ENCODE measurements around the gene GGT5. TPM values are rescaled to one million over a fixed set of nuclear protein-coding genes. Genes with fewer than 3 reads are reported as not detected.
"Not testable (repeated sequence)": the region's sequence is repeated elsewhere in the genome, so short reads cannot be mapped to it uniquely, and the experiment has no call there.

The GGT5 gene
- total and polyA plus RNA-seq, 2 of the 13 experiments (the other 11 are each of a cell fraction or from before 2014, with no cell fraction given): 0.69 to 3.1 TPM

GRCh38 chr22:24259459-24259858, 14.6 kb upstream of the GGT5 start (continued):
- TF ChIP-seq RAD21 (CRISPR knock-in tag; IDR thresholded peaks at IDR 0.05): peak; percentile 83
- peak; percentile 76 for TF ChIP-seq STAG1 (CRISPR knock-in tag; IDR thresholded peaks at IDR 0.05)
- TF ChIP-seq SMC3 (IDR thresholded peaks at IDR 0.05; ENCODE audit: low read length): peak; percentile 38
- TF ChIP-seq ZNF687 (CRISPR knock-in tag; IDR thresholded peaks at IDR 0.05): peak; percentile 18; the same call in 1 of the 2 replicates

GRCh38 chr22:24256736-24257135, 11.9 kb upstream of the GGT5 start:
- H3K4me2 ChIP-seq (ENCODE audit: low read depth, low read length); H3K4me3 ChIP-seq (replicated peaks in 1 of 3; ENCODE audit: insufficient read depth in 1 of 3, low read depth in 2 of 3, low read length in 3 of 3); CTCF ChIA-PET (ENCODE audit: low intra/inter-chr PET ratio, low total read pairs); H2AFZ ChIP-seq (ENCODE audit: low read length); H3K27ac ChIP-seq (ENCODE audit: extremely low read length, insufficient read depth, low read length); H3K9ac ChIP-seq (ENCODE audit: insufficient read depth, low read depth, low read length); DNase-seq (ENCODE audit: low spot score); H3K9me3 ChIP-seq (ENCODE audit: low read length); ATAC-seq; H3K79me2 ChIP-seq (ENCODE audit: insufficient read depth, low read length); intact Hi-C loops (cut with micrococcal nuclease; ENCODE audit: unreplicated experiment); in situ Hi-C loops (cut with HindIII; ENCODE audit: extremely low pct_ligation_motif_present, low pct_unique_long_range_greater_than_20kb); FAIRE-seq; H3K36me3 ChIP-seq (replicated peaks in 1 of 2; ENCODE audit: control insufficient read depth in 1 of 2, insufficient read depth in 2 of 2, low read length in 2 of 2); H3K4me1 ChIP-seq (ENCODE audit: insufficient read depth, low read length); H3K27me3 ChIP-seq (ENCODE audit: control insufficient read depth in 1 of 2, insufficient read depth in 2 of 2, low read length in 2 of 2); POLR2A ChIA-PET; BruUV-seq (replicated peaks); H4K20me1 ChIP-seq (ENCODE audit: insufficient read depth, low read length): not testable (repeated sequence)
- no CpG with 5 or more reads among the region's 7 CpGs for WGBS (ENCODE audit: low lambda C conversion rate)

DNA sequence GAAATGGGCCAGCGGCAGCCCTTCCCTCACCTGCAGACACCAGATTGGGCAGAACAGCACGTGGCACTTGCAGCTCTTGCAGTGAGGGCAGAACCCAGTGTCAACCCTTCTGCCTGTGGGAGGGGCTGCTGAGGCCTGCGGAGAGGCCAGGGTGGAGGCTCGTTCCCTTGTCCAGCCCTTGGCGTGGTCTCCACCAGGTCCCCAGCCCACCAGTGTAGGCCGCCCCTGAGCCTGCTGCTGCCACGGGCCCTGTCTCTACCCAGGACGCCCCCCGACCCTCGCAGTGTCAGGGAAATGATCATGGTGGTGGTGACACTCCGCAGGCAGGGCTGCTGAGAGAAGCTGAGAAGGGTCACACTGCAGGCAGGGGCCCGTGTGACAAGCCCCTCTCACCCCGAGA, 11.3 kb upstream of the GGT5 start:
- CTCF ChIA-PET (ENCODE audit: low intra/inter-chr PET ratio, low total read pairs); intact Hi-C loops (cut with micrococcal nuclease; ENCODE audit: unreplicated experiment); H3K27ac ChIP-seq (ENCODE audit: extremely low read length, insufficient read depth, low read length): not testable (repeated sequence)

GRCh38 chr22:24253126-24253525, 8.2 kb upstream of the GGT5 start:
- H3K4me2 ChIP-seq (ENCODE audit: low read depth, low read length); ATAC-seq; in situ Hi-C loops (cut with HindIII; ENCODE audit: extremely low pct_ligation_motif_present, low pct_unique_long_range_greater_than_20kb); H3K79me2 ChIP-seq (ENCODE audit: insufficient read depth, low read length); DNase-seq (ENCODE audit: low spot score); H3K4me1 ChIP-seq (ENCODE audit: insufficient read depth, low read length); BruUV-seq (replicated peaks); H3K27ac ChIP-seq (ENCODE audit: extremely low read length, insufficient read depth, low read length); H3K9ac ChIP-seq (ENCODE audit: insufficient read depth, low read depth, low read length); H3K9me3 ChIP-seq (ENCODE audit: low read length); H4K20me1 ChIP-seq (ENCODE audit: insufficient read depth, low read length); H3K36me3 ChIP-seq (replicated peaks in 1 of 2; ENCODE audit: control insufficient read depth in 1 of 2, insufficient read depth in 2 of 2, low read length in 2 of 2); CTCF ChIA-PET (ENCODE audit: low intra/inter-chr PET ratio, low total read pairs); POLR2A ChIA-PET; intact Hi-C loops (cut with micrococcal nuclease; ENCODE audit: unreplicated experiment); H2AFZ ChIP-seq (ENCODE audit: low read length); H3K27me3 ChIP-seq (ENCODE audit: control insufficient read depth in 1 of 2, insufficient read depth in 2 of 2, low read length in 2 of 2); FAIRE-seq; H3K4me3 ChIP-seq (replicated peaks in 1 of 3; ENCODE audit: insufficient read depth in 1 of 3, low read depth in 2 of 3, low read length in 3 of 3): not testable (repeated sequence)
- 68% methylated on average over 8 of the region's 12 CpGs for WGBS (ENCODE audit: low lambda C conversion rate)

More for the DNA sequence above, 11.3 kb upstream of the GGT5 start:
- H4K20me1 ChIP-seq (ENCODE audit: insufficient read depth, low read length); H3K27me3 ChIP-seq (ENCODE audit: control insufficient read depth in 1 of 2, insufficient read depth in 2 of 2, low read length in 2 of 2); H3K9me3 ChIP-seq (ENCODE audit: low read length); BruUV-seq (replicated peaks); H3K9ac ChIP-seq (ENCODE audit: insufficient read depth, low read depth, low read length); H3K4me1 ChIP-seq (ENCODE audit: insufficient read depth, low read length); H3K4me3 ChIP-seq (replicated peaks in 1 of 3; ENCODE audit: insufficient read depth in 1 of 3, low read depth in 2 of 3, low read length in 3 of 3); DNase-seq (ENCODE audit: low spot score); in situ Hi-C loops (cut with HindIII; ENCODE audit: extremely low pct_ligation_motif_present, low pct_unique_long_range_greater_than_20kb); FAIRE-seq; H3K4me2 ChIP-seq (ENCODE audit: low read depth, low read length); POLR2A ChIA-PET; H3K36me3 ChIP-seq (replicated peaks in 1 of 2; ENCODE audit: control insufficient read depth in 1 of 2, insufficient read depth in 2 of 2, low read length in 2 of 2); ATAC-seq; H3K79me2 ChIP-seq (ENCODE audit: insufficient read depth, low read length); H2AFZ ChIP-seq (ENCODE audit: low read length): not testable (repeated sequence)
- 100% methylated on average over 1 of the region's 13 CpGs for WGBS (ENCODE audit: low lambda C conversion rate)

Data from HepG2 (cell line).